Activated CD4-positive, alpha-beta T cell treated with anti-CD3 and anti-CD28 coated beads for 1 hour (primary cell): ENCODE results near the gene NFIB.

ENCODE experiments used
- DNase-seq: peaks from one replicate; pipeline ENCODE4 v3.0.0-alpha.2; 2020

NFIB gene

GRCh38 chr9:14095277-14095676 is 218.7 kb downstream of the NFIB start:
- no peak for DNase-seq

GRCh38 chr9:14094491-14094890 is 219.4 kb downstream of the NFIB start:
- DNase-seq: no peak

- no peak for DNase-seq
These were observed 221.6 kb downstream of the NFIB start for GRCh38 chr9:14092344-14092743.

GRCh38 chr9:14089051-14089803 is 224.7 kb downstream of the NFIB start:
- no peak for DNase-seq

- DNase-seq: no peak
These were observed 226.4 kb downstream of the NFIB start for GRCh38 chr9:14087576-14087975.

- DNase-seq: no peak
These were observed 227.4 kb downstream of the NFIB start for GRCh38 chr9:14086495-14086894.

GRCh38 chr9:14085810-14086209 is 228.1 kb downstream of the NFIB start:
- no peak for DNase-seq

GRCh38 chr9:14084867-14085266 is 229.1 kb downstream of the NFIB start:
- no peak for DNase-seq

- no peak for DNase-seq
These were observed 230.6 kb downstream of the NFIB start for GRCh38 chr9:14083366-14083765.

- no peak for DNase-seq
These were observed 231.2 kb downstream of the NFIB start for GRCh38 chr9:14082732-14083131.

GRCh38 chr9:14081745-14082144 is 232.2 kb downstream of the NFIB start:
- DNase-seq: no peak

GRCh38 chr9:14080959-14081542 is 232.9 kb downstream of the NFIB start:
- no peak for DNase-seq

GRCh38 chr9:14079440-14079839 is 234.5 kb downstream of the NFIB start:
- DNase-seq: no peak

- no peak for DNase-seq
These were observed 236.3 kb downstream of the NFIB start for GRCh38 chr9:14077672-14078071.

GRCh38 chr9:14075218-14075617 is 238.7 kb downstream of the NFIB start:
- DNase-seq: no peak

- DNase-seq: no peak
These were observed 241.1 kb downstream of the NFIB start for GRCh38 chr9:14072850-14073249.

- no peak for DNase-seq
These were observed 242.5 kb downstream of the NFIB start for GRCh38 chr9:14071484-14071883.

- no peak for DNase-seq
These were observed 245.3 kb downstream of the NFIB start for GRCh38 chr9:14068690-14069089.

- DNase-seq: no peak
These were observed 247.1 kb downstream of the NFIB start for GRCh38 chr9:14066831-14067230.

- DNase-seq: no peak
These were observed 247.9 kb downstream of the NFIB start for GRCh38 chr9:14066032-14066431.

- DNase-seq: no peak
These were observed 249.0 kb downstream of the NFIB start for GRCh38 chr9:14064940-14065339.

- DNase-seq: no peak
These were observed 250.2 kb downstream of the NFIB start for GRCh38 chr9:14063756-14064155.

GRCh38 chr9:14062586-14063221 is 251.2 kb downstream of the NFIB start:
- DNase-seq: no peak

- DNase-seq: no peak
These were observed 251.9 kb downstream of the NFIB start for GRCh38 chr9:14061936-14062585.
